ENCODE measurements around the gene PRRT1. TPM values are rescaled to one million over a fixed set of nuclear protein-coding genes. Genes with fewer than 3 reads are reported as not detected.

The PRRT1 gene
- total RNA-seq, 4 donors from 2014 or later: 2.7 to 4.4 (median 4.0) TPM

GRCh38 chr6:32183030-32183429, 31.3 kb upstream of the PRRT1 start:
- no peaks in the 10 kb centered on the region for H3K27me3 ChIP-seq
- H3K9me3 ChIP-seq: no peaks in the 10 kb centered on the region
- H3K4me3 ChIP-seq: no peak overlapping the region
- intact Hi-C loops (cut with DNase I): no loop called here
- no peak for DNase-seq (ENCODE audit: extremely low spot score)
- no peak for TF ChIP-seq CTCF (IDR thresholded peaks at IDR 0.05)
- no peak for TF ChIP-seq POLR2AphosphoS5 (IDR thresholded peaks at IDR 0.05)
- no peak for TF ChIP-seq EP300 (IDR thresholded peaks at IDR 0.05)
- no peak for TF ChIP-seq POLR2A (IDR thresholded peaks at IDR 0.05; ENCODE audit: low read depth)
- peaks cover 66 to 84% (median 82%) of the 10 kb centered on the region in 4 donors for H3K4me1 ChIP-seq
- H3K27ac ChIP-seq (replicated peaks in 1 of 4): peak overlapping the region; percentile 84 to 99 (median 98)
- peaks cover 16 to 63% (median 51%) of the 10 kb centered on the region in 4 donors for H3K36me3 ChIP-seq
- WGBS: 88% methylated on average over 3 of the region's 3 CpGs

GRCh38 chr6:32182555-32182981, 30.8 kb upstream of the PRRT1 start:
- Histone ChIP-seq H3K27me3 (no peaks in the 10 kb centered on the region), H3K4me3 (no peak overlapping the region), H3K27ac (replicated peaks in 1 of 4) (peak overlapping the region; percentile 84 to 99 (median 98)), H3K4me1 (peaks cover 61 to 80% (median 77%) of the 10 kb centered on the region in 4 donors), H3K9me3 (no peaks in the 10 kb centered on the region), H3K36me3 (peaks cover 12 to 59% (median 46%) of the 10 kb centered on the region in 4 donors)
- WGBS: 74% methylated on average over 10 of the region's 10 CpGs
- TF ChIP-seq EP300 (IDR thresholded peaks at IDR 0.05) (no peak), POLR2A (IDR thresholded peaks at IDR 0.05; ENCODE audit: low read depth) (no peak), POLR2AphosphoS5 (IDR thresholded peaks at IDR 0.05) (no peak), CTCF (IDR thresholded peaks at IDR 0.05) (no peak)
- intact Hi-C loops (cut with DNase I): no loop called here
- DNase-seq (ENCODE audit: extremely low spot score): no peak

- TF ChIP-seq CTCF (IDR thresholded peaks at IDR 0.05) (no peak), EP300 (IDR thresholded peaks at IDR 0.05) (no peak), POLR2A (IDR thresholded peaks at IDR 0.05; ENCODE audit: low read depth) (no peak), POLR2AphosphoS5 (IDR thresholded peaks at IDR 0.05) (no peak)
- H3K9me3 ChIP-seq: no peaks in the 10 kb centered on the region
- 75% methylated on average over 10 of the region's 10 CpGs for WGBS
- H3K4me1 ChIP-seq: peaks cover 58 to 79% (median 74%) of the 10 kb centered on the region in 4 donors
- H3K36me3 ChIP-seq: peaks cover 7 to 53% (median 41%) of the 10 kb centered on the region in 4 donors
- intact Hi-C loops (cut with DNase I): no loop called here
- DNase-seq (ENCODE audit: extremely low spot score): no peak
- H3K4me3 ChIP-seq: no peak overlapping the region
- H3K27ac ChIP-seq (replicated peaks in 1 of 4): peak overlapping the region; percentile 84 to 99 (median 98)
- no peaks in the 10 kb centered on the region for H3K27me3 ChIP-seq
These were observed 30.3 kb upstream of the PRRT1 start for GRCh38 chr6:32181915-32182529.

GRCh38 chr6:32181148-32181702, 29.5 kb upstream of the PRRT1 start:
- no peak for DNase-seq (ENCODE audit: extremely low spot score)
- peaks cover 0 to 45% (median 33%) of the 10 kb centered on the region in 4 donors for H3K36me3 ChIP-seq
- intact Hi-C loops (cut with DNase I): no loop called here
- peaks cover 58 to 79% (median 74%) of the 10 kb centered on the region in 4 donors for H3K4me1 ChIP-seq
- H3K27me3 ChIP-seq: no peaks in the 10 kb centered on the region
- 72% methylated on average over 15 of the region's 15 CpGs for WGBS
- H3K27ac ChIP-seq (replicated peaks in 1 of 4): peak overlapping the region in 3 of 4 donors; percentile 84 to 99 (median 98)
- no peaks in the 10 kb centered on the region for H3K9me3 ChIP-seq
- H3K4me3 ChIP-seq: no peak overlapping the region
- no peak for TF ChIP-seq CTCF (IDR thresholded peaks at IDR 0.05)
- no peak for TF ChIP-seq POLR2A (IDR thresholded peaks at IDR 0.05; ENCODE audit: low read depth)
- no peak for TF ChIP-seq EP300 (IDR thresholded peaks at IDR 0.05)
- TF ChIP-seq POLR2AphosphoS5 (IDR thresholded peaks at IDR 0.05): no peak

Data from esophagus muscularis mucosa (tissue), 4 donors.